Astrocyte (in vitro differentiated cells and primary cell): Measurements from ENCODE around the gene ADARB2.

Source experiments
- EZH2 ChIP-seq: IDR thresholded peaks from 2 replicates; pipeline ENCODE4 v1.6.1; 2012; ENCODE audit warnings: mild to moderate bottlenecking, low read length, inconsistent platforms; ENCODE audit not compliant: insufficient read depth
- TF ChIP-seq, protein P1 (sequence below): IDR thresholded peaks from 2 replicates; pipeline ENCODE4 v1.5.1; 2011; ENCODE audit warnings: low read depth, mild to moderate bottlenecking, inconsistent platforms, low read length, moderate library complexity; ENCODE audit not compliant: insufficient read depth

GRCh38 chr10:1686491-1686749 lies 50.9 kb downstream of the ADARB2 start:
- TF ChIP-seq, protein P1, sequence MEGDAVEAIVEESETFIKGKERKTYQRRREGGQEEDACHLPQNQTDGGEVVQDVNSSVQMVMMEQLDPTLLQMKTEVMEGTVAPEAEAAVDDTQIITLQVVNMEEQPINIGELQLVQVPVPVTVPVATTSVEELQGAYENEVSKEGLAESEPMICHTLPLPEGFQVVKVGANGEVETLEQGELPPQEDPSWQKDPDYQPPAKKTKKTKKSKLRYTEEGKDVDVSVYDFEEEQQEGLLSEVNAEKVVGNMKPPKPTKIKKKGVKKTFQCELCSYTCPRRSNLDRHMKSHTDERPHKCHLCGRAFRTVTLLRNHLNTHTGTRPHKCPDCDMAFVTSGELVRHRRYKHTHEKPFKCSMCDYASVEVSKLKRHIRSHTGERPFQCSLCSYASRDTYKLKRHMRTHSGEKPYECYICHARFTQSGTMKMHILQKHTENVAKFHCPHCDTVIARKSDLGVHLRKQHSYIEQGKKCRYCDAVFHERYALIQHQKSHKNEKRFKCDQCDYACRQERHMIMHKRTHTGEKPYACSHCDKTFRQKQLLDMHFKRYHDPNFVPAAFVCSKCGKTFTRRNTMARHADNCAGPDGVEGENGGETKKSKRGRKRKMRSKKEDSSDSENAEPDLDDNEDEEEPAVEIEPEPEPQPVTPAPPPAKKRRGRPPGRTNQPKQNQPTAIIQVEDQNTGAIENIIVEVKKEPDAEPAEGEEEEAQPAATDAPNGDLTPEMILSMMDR, result no peak
- TF ChIP-seq EZH2, result no peak
